Measurements from ENCODE around the gene GPR63. TPM values are rescaled to one million over a fixed set of nuclear protein-coding genes. Genes with fewer than 3 reads are reported as not detected.

Gene GPR63
- total and polyA plus RNA-seq, 4 donors, result 0.14 to 2.0 (median 0.37) TPM

GRCh38 chr6:96766769-96767168 is 70.5 kb downstream of the GPR63 start:
- H3K4me3 ChIP-seq, result no peak overlapping the region
- H3K4me1 ChIP-seq (ENCODE audit: control insufficient read depth in 5 of 5, insufficient read depth in 5 of 5, low read length in 5 of 5), result no peaks in the 10 kb centered on the region
- no peaks in the 10 kb centered on the region for H3K9me3 ChIP-seq (ENCODE audit: control insufficient read depth in 4 of 4, insufficient read depth in 3 of 4, low read length in 3 of 4)
- no peak overlapping the region for H3K27ac ChIP-seq (ENCODE audit: low read depth in 1 of 2, low read length in 1 of 2)
- TF ChIP-seq CTCF (IDR thresholded peaks at IDR 0.05; ENCODE audit: control extremely low read depth, extremely low read depth), result no peak
- DNase-seq, result no peak
- no peaks in the 10 kb centered on the region for H3K36me3 ChIP-seq (ENCODE audit: control insufficient read depth in 4 of 4, insufficient read depth in 4 of 4, low read length in 4 of 4)
- no peaks in the 10 kb centered on the region for H3K27me3 ChIP-seq (ENCODE audit: control insufficient read depth in 3 of 3, insufficient read depth in 3 of 3, low read length in 2 of 3)
- ATAC-seq (ENCODE audit: insufficient read depth, low FRiP score), result no peak
- no peak overlapping the region for H3K9ac ChIP-seq (ENCODE audit: insufficient read depth in 1 of 2, low read length in 2 of 2)

- Histone ChIP-seq H3K9me3 (ENCODE audit: control insufficient read depth in 4 of 4, insufficient read depth in 3 of 4, low read length in 3 of 4) (no peaks in the 10 kb centered on the region), H3K4me3 (no peak overlapping the region), H3K9ac (ENCODE audit: insufficient read depth in 1 of 2, low read length in 2 of 2) (no peak overlapping the region), H3K27me3 (ENCODE audit: control insufficient read depth in 3 of 3, insufficient read depth in 3 of 3, low read length in 2 of 3) (no peaks in the 10 kb centered on the region), H3K27ac (ENCODE audit: low read depth in 1 of 2, low read length in 1 of 2) (no peak overlapping the region), H3K4me1 (ENCODE audit: control insufficient read depth in 5 of 5, insufficient read depth in 5 of 5, low read length in 5 of 5) (no peaks in the 10 kb centered on the region), H3K36me3 (ENCODE audit: control insufficient read depth in 4 of 4, insufficient read depth in 4 of 4, low read length in 4 of 4) (no peaks in the 10 kb centered on the region)
- DNase-seq, result no peak
- no peak for ATAC-seq (ENCODE audit: insufficient read depth, low FRiP score)
- 81 to 86% methylated on average over 6 of the region's 6 CpGs for WGBS, 2 donors
- TF ChIP-seq CTCF (IDR thresholded peaks at IDR 0.05; ENCODE audit: control extremely low read depth, extremely low read depth), result no peak
Observed at GRCh38 chr6:96762599-96762998, 74.7 kb downstream of the GPR63 start.

GRCh38 chr6:96761794-96762193 is 75.5 kb downstream of the GPR63 start:
- no peak for TF ChIP-seq CTCF (IDR thresholded peaks at IDR 0.05; ENCODE audit: control extremely low read depth, extremely low read depth)
- H3K27ac ChIP-seq (ENCODE audit: low read depth in 1 of 2, low read length in 1 of 2), result no peak overlapping the region
- H3K9me3 ChIP-seq (ENCODE audit: control insufficient read depth in 4 of 4, insufficient read depth in 3 of 4, low read length in 3 of 4), result no peaks in the 10 kb centered on the region
- H3K4me3 ChIP-seq, result no peak overlapping the region
- DNase-seq, result no peak
- H3K27me3 ChIP-seq (ENCODE audit: control insufficient read depth in 3 of 3, insufficient read depth in 3 of 3, low read length in 2 of 3), result no peaks in the 10 kb centered on the region
- no peaks in the 10 kb centered on the region for H3K36me3 ChIP-seq (ENCODE audit: control insufficient read depth in 4 of 4, insufficient read depth in 4 of 4, low read length in 4 of 4)
- H3K4me1 ChIP-seq (ENCODE audit: control insufficient read depth in 5 of 5, insufficient read depth in 5 of 5, low read length in 5 of 5), result no peaks in the 10 kb centered on the region
- 90 to 93% methylated on average over 12 of the region's 12 CpGs for whole genome bisulfite sequencing, 2 donors
- no peak overlapping the region for H3K9ac ChIP-seq (ENCODE audit: insufficient read depth in 1 of 2, low read length in 2 of 2)
- ATAC-seq (ENCODE audit: insufficient read depth, low FRiP score), result no peak

GRCh38 chr6:96760153-96760687 is 77.1 kb downstream of the GPR63 start:
- DNase-seq (no peak), ATAC-seq (ENCODE audit: insufficient read depth, low FRiP score) (no peak)
- Histone ChIP-seq H3K4me1 (ENCODE audit: control insufficient read depth in 5 of 5, insufficient read depth in 5 of 5, low read length in 5 of 5) (no peaks in the 10 kb centered on the region), H3K27ac (ENCODE audit: low read depth in 1 of 2, low read length in 1 of 2) (no peak overlapping the region), H3K9ac (ENCODE audit: insufficient read depth in 1 of 2, low read length in 2 of 2) (no peak overlapping the region), H3K27me3 (ENCODE audit: control insufficient read depth in 3 of 3, insufficient read depth in 3 of 3, low read length in 2 of 3) (no peaks in the 10 kb centered on the region), H3K9me3 (ENCODE audit: control insufficient read depth in 4 of 4, insufficient read depth in 3 of 4, low read length in 3 of 4) (no peaks in the 10 kb centered on the region), H3K36me3 (ENCODE audit: control insufficient read depth in 4 of 4, insufficient read depth in 4 of 4, low read length in 4 of 4) (no peaks in the 10 kb centered on the region), H3K4me3 (no peak overlapping the region)
- 82 to 84% methylated on average over 4 of the region's 4 CpGs for WGBS, 2 donors
- no peak for TF ChIP-seq CTCF (IDR thresholded peaks at IDR 0.05; ENCODE audit: control extremely low read depth, extremely low read depth)

Data from lung (tissue), 12 donors.